T-cell (primary cell): ENCODE results near the gene IDE. TPM values are rescaled to one million over a fixed set of nuclear protein-coding genes. Genes with fewer than 3 reads are reported as not detected.

ENCODE experiments used
- ATAC-seq, 4 experiments: fragments of 200-7000 bp in 3 of 4; fragments of 150-1000 bp in 1 of 4; cut with Tn5 transposase; replicated peaks in 1 of 4; 1 replicate in 3 of 4; 2 replicates in 1 of 4; pipeline ENCODE4 v1.10.0; 2021; ENCODE audit warnings: moderate library complexity in 3 of 4, mild to moderate bottlenecking in 2 of 4, moderate number of reproducible peaks in 1 of 4
- CTCF ChIA-PET, 2 donors: fragments of 300-600 bp; sonication (Branson Sonifier 250); formaldehyde crosslinking; loops; one replicate each; lab custom pipeline; 2022; ENCODE audit warnings: antibody characterized with exemption in 2 of 2; lab: Charles Lee
- POLR2A ChIA-PET, 2 donors: fragments of 300-600 bp; sonication (Branson Sonifier 250); formaldehyde crosslinking; loops; one replicate each; lab custom pipeline; 2022; ENCODE audit warnings: antibody characterized with exemption in 2 of 2; lab: Charles Lee
- DNase-seq, 35 experiments: peaks; one replicate each; pipeline versions ENCODE4 v3.0.0 to v3.0.0-alpha.2; 2013 to 2023
- H3K27ac ChIP-seq: one replicate; pipeline ENCODE4 v1.5.1; 2013; ENCODE audit warnings: low read length
- H3K27me3 ChIP-seq, 2 experiments: replicated peaks in 1 of 2; 1 replicate in 1 of 2; 2 replicates in 1 of 2; pipeline versions ENCODE4 v1.6.1 to v1.7.0; 2013; ENCODE audit warnings: low read length in 1 of 2, mixed read lengths in 1 of 2; ENCODE audit not compliant: control insufficient read depth in 2 of 2, insufficient read depth in 2 of 2; ENCODE audit errors: extremely low read depth in 1 of 2
- H3K36me3 ChIP-seq, 2 donors: 1 replicate in 1 of 2; 2 replicates in 1 of 2; pipeline versions ENCODE4 v1.6.1 to v1.7.0; 2013; ENCODE audit warnings: low read length in 1 of 2; ENCODE audit not compliant: control insufficient read depth in 2 of 2, insufficient read depth in 1 of 2; ENCODE audit errors: extremely low read depth in 1 of 2
- H3K4me1 ChIP-seq, 2 experiments: 1 replicate in 1 of 2; 2 replicates in 1 of 2; pipeline versions ENCODE4 v1.6.1 to v1.7.0; 2013; ENCODE audit warnings: low read length in 2 of 2, mixed read lengths in 1 of 2; ENCODE audit not compliant: insufficient read depth in 2 of 2, control insufficient read depth in 1 of 2; ENCODE audit errors: extremely low read depth in 1 of 2
- H3K4me3 ChIP-seq, 2 donors: 1 replicate in 1 of 2; 2 replicates in 1 of 2; pipeline versions ENCODE4 v1.5.1 to v1.7.0; 2013; ENCODE audit warnings: mild to moderate bottlenecking in 2 of 2, low read length in 1 of 2, moderate library complexity in 1 of 2; ENCODE audit not compliant: control insufficient read depth in 1 of 2; ENCODE audit errors: extremely low read depth in 1 of 2
- H3K9me3 ChIP-seq: 2 replicates; pipeline ENCODE4 v1.7.0; 2013
- H3K27ac Mint-ChIP-seq, 2 donors: one replicate each; pipeline ENCODE4 v1.8.0; 2020 to 2021; ENCODE audit warnings: mild to moderate bottlenecking in 2 of 2, mixed read lengths in 2 of 2
- H3K27me3 Mint-ChIP-seq, 2 donors: one replicate each; pipeline ENCODE4 v1.8.0; 2021 to 2022; ENCODE audit warnings: mixed read lengths in 2 of 2
- H3K36me3 Mint-ChIP-seq: one replicate; pipeline ENCODE4 v1.8.0; 2021; ENCODE audit warnings: mixed read lengths
- H3K4me1 Mint-ChIP-seq, 3 donors: one replicate each; pipeline ENCODE4 v1.8.0; 2020 to 2022; ENCODE audit warnings: mixed read lengths in 3 of 3, mild to moderate bottlenecking in 1 of 3
- H3K4me3 Mint-ChIP-seq, 3 donors: one replicate each; pipeline ENCODE4 v1.8.0; 2020 to 2022; ENCODE audit warnings: mild to moderate bottlenecking in 3 of 3, mixed read lengths in 3 of 3, moderate library complexity in 3 of 3
- H3K9me3 Mint-ChIP-seq, 3 donors: one replicate each; pipeline ENCODE4 v1.8.0; 2020 to 2022; ENCODE audit warnings: mixed read lengths in 3 of 3
- WGBS: methylation state at CpG from one replicate; pipeline ENCODE4 v1.1.5; 2013; ENCODE audit warnings: missing lambda C conversion rate; ENCODE audit not compliant: insufficient coverage; 5-methylcytosine and 5-hydroxymethylcytosine counted together
- total RNA-seq, 35 experiments: library from RNA in 6 of 35; stranded (reverse) in 6 of 35; fragments of 120-200 nt in 1 of 35; gene quantifications; one replicate each; pipeline versions ENCODE4 v1.2.1 to v1.2.4 and lab custom pipeline; 2013 to 2026

IDE gene
- total RNA-seq, 5 donors from 2014 or later (not counting 1 experiment from before 2014, with no cell fraction given), result 24.7 to 31.8 (median 27.2) TPM

GRCh38 chr10:92541583-92541982 lies 32.3 kb downstream of the IDE start:
- H3K4me1 Mint-ChIP-seq, result peaks cover 45 to 53% (median 50%) of the 10 kb centered on the region in 3 donors
- ATAC-seq, result no peak
- H3K36me3 Mint-ChIP-seq, result peaks cover 20% of the 10 kb centered on the region

GRCh38 chr10:92538231-92538958 lies 35.5 kb downstream of the IDE start:
- no peaks in the 10 kb centered on the region for H3K9me3 Mint-ChIP-seq
- H3K9me3 ChIP-seq, result no peaks in the 10 kb centered on the region
- H3K4me3 ChIP-seq, result no peak overlapping the region
- ChIA-PET CTCF (interaction anchor here in 1 of 2 donors (1.2 kb wide), 1 partner anchor 21 kb away, joined by 3 read pairs; no protein-coding TSS in a partner anchor), POLR2A (no interaction called here)
- H3K27me3 Mint-ChIP-seq, result no peaks in the 10 kb centered on the region
- H3K27ac ChIP-seq, result no peak overlapping the region
- peaks cover 17 to 28% (median 24%) of the 10 kb centered on the region in 3 donors for H3K4me1 Mint-ChIP-seq
- WGBS, result no CpG with 5 or more reads among the region's 4 CpGs
- no peak overlapping the region for H3K27ac Mint-ChIP-seq
- ATAC-seq, result no peak
- H3K4me3 Mint-ChIP-seq, result no peak overlapping the region
- no peaks in the 10 kb centered on the region for H3K27me3 ChIP-seq
- peaks cover 0 to 6% of the 10 kb centered on the region in 2 experiments for H3K4me1 ChIP-seq
- peaks cover 30% of the 10 kb centered on the region for H3K36me3 Mint-ChIP-seq
- no peak for DNase-seq
- peaks cover 3 to 11% of the 10 kb centered on the region in 2 donors for H3K36me3 ChIP-seq

More at GRCh38 chr10:92541583-92541982, 32.3 kb downstream of the IDE start:
- Histone ChIP-seq H3K4me1 (peaks cover 5 to 13% of the 10 kb centered on the region in 2 experiments), H3K9me3 (no peaks in the 10 kb centered on the region), H3K36me3 (peaks cover 3 to 4% of the 10 kb centered on the region in 2 donors), H3K27me3 (no peaks in the 10 kb centered on the region), H3K27ac (no peak overlapping the region), H3K4me3 (no peak overlapping the region)
- H3K9me3 Mint-ChIP-seq, result no peaks in the 10 kb centered on the region
- H3K4me3 Mint-ChIP-seq, result no peak overlapping the region
- no peak overlapping the region for H3K27ac Mint-ChIP-seq
- no peak for DNase-seq
- H3K27me3 Mint-ChIP-seq, result no peaks in the 10 kb centered on the region
- ChIA-PET POLR2A (no interaction called here), CTCF (no interaction called here)

GRCh38 chr10:92530891-92531535 lies 42.9 kb downstream of the IDE start:
- ChIA-PET POLR2A (no interaction called here), CTCF (no interaction called here)
- Mint-ChIP-seq H3K27me3 (no peaks in the 10 kb centered on the region), H3K36me3 (peaks cover 38% of the 10 kb centered on the region), H3K9me3 (no peaks in the 10 kb centered on the region), H3K4me1 (no peaks in the 10 kb centered on the region), H3K4me3 (no peak overlapping the region), H3K27ac (no peak overlapping the region)
- H3K4me1 ChIP-seq, result no peaks in the 10 kb centered on the region
- peaks cover 0 to 25% of the 10 kb centered on the region in 2 donors for H3K36me3 ChIP-seq
- no CpG with 5 or more reads among the region's 2 CpGs for WGBS
- no peak for ATAC-seq
- no peak overlapping the region for H3K4me3 ChIP-seq
- H3K27ac ChIP-seq, result no peak overlapping the region
- no peaks in the 10 kb centered on the region for H3K9me3 ChIP-seq
- no peak for DNase-seq
- no peaks in the 10 kb centered on the region for H3K27me3 ChIP-seq

- H3K4me1 Mint-ChIP-seq, result no peaks in the 10 kb centered on the region
- H3K27ac ChIP-seq, result no peak overlapping the region
- no peaks in the 10 kb centered on the region for H3K27me3 ChIP-seq
- no peaks in the 10 kb centered on the region for H3K9me3 Mint-ChIP-seq
- no peaks in the 10 kb centered on the region for H3K4me1 ChIP-seq
- no peak overlapping the region for H3K4me3 ChIP-seq
- CTCF ChIA-PET, result no interaction called here
- ATAC-seq, result no peak
- POLR2A ChIA-PET, result no interaction called here
- peaks cover 36% of the 10 kb centered on the region for H3K36me3 Mint-ChIP-seq
- H3K27ac Mint-ChIP-seq, result no peak overlapping the region
- no CpG with 5 or more reads among the region's 1 CpG for WGBS
- H3K4me3 Mint-ChIP-seq, result no peak overlapping the region
- peaks cover 0 to 25% of the 10 kb centered on the region in 2 donors for H3K36me3 ChIP-seq
- H3K9me3 ChIP-seq, result no peaks in the 10 kb centered on the region
- no peak for DNase-seq
- H3K27me3 Mint-ChIP-seq, result no peaks in the 10 kb centered on the region
These were observed 43.5 kb downstream of the IDE start for GRCh38 chr10:92530421-92530820.

DNA sequence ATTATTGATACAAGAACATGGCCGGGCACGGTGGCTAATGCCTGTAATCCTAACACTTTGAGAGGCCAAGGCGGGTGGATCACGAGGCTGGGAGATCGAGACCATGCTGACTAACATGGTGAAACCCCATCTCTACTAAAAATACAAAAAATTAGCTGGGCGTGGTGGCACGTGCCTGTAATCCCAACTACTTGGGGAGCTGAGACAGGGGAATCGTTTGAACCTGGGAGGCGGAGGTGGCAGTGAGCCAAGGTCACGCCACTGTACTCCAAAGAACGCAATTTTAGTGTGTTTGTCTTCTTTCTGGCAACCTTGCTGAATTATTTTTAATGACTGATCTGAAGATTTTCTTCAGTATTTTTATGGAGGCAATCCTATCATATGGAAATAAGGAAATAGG lies 46.2 kb downstream of the IDE start:
- Mint-ChIP-seq H3K4me1 (no peaks in the 10 kb centered on the region), H3K36me3 (peaks cover 33% of the 10 kb centered on the region), H3K9me3 (no peaks in the 10 kb centered on the region), H3K27me3 (no peaks in the 10 kb centered on the region), H3K4me3 (no peak overlapping the region), H3K27ac (no peak overlapping the region)
- WGBS, result 100% methylated on average over 1 of the region's 11 CpGs
- no peak overlapping the region for H3K4me3 ChIP-seq
- ATAC-seq, result no peak
- H3K36me3 ChIP-seq, result peaks cover 0 to 17% of the 10 kb centered on the region in 2 donors
- no peak for DNase-seq
- H3K9me3 ChIP-seq, result no peaks in the 10 kb centered on the region
- H3K27ac ChIP-seq, result no peak overlapping the region
- POLR2A ChIA-PET, result interaction anchor here in 1 of 2 donors (0.6 kb wide), 1 partner anchor 12 kb away, joined by 8 read pairs; no protein-coding TSS in a partner anchor
- CTCF ChIA-PET, result interaction anchor here (0.5 to 1.0 kb wide), 3 partner anchors 11 to 304 kb away, joined by 3 read pairs; no protein-coding TSS in a partner anchor
- H3K27me3 ChIP-seq, result no peaks in the 10 kb centered on the region
- no peaks in the 10 kb centered on the region for H3K4me1 ChIP-seq

DNA sequence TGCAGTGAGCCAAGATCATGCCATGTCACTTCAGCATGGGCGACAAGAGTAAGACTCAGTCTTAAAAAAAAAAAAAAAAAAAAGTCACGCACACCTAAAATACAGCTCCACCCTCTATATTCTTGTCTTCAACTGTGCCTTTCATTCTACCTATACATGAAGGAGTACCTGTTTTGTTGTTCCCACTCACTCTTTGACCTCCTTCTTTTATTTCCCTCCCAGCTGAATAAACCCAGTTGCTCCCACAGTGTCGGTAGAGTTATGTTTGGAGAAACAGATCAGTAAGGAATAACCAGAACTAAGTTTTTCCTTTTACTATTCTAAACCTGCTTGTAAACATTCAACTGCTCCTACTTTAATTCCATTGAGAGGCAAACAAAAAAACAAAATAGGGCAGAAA lies 50.3 kb downstream of the IDE start:
- ChIA-PET CTCF (interaction anchor here in 1 of 2 donors (0.6 kb wide), 2 partner anchors 51 to 1581 kb away, joined by 5 to 7 read pairs; partner anchors contain the start of gene IDE), POLR2A (interaction anchor here in 1 of 2 donors (0.6 kb wide), 1 partner anchor 12 kb away, joined by 4 read pairs; no protein-coding TSS in a partner anchor)
- ATAC-seq, result no peak
- H3K27me3 Mint-ChIP-seq, result no peaks in the 10 kb centered on the region
- DNase-seq, result no peak
- H3K4me1 Mint-ChIP-seq, result no peaks in the 10 kb centered on the region
- H3K36me3 Mint-ChIP-seq, result peaks cover 32% of the 10 kb centered on the region
- no CpG with 5 or more reads among the region's 3 CpGs for WGBS
- H3K9me3 ChIP-seq, result no peaks in the 10 kb centered on the region
- H3K36me3 ChIP-seq, result peaks cover 0 to 5% of the 10 kb centered on the region in 2 donors
- no peak overlapping the region for H3K27ac Mint-ChIP-seq
- no peak overlapping the region for H3K4me3 ChIP-seq
- H3K27me3 ChIP-seq, result no peaks in the 10 kb centered on the region
- no peak overlapping the region for H3K4me3 Mint-ChIP-seq
- H3K27ac ChIP-seq, result no peak overlapping the region
- H3K9me3 Mint-ChIP-seq, result no peaks in the 10 kb centered on the region
- no peaks in the 10 kb centered on the region for H3K4me1 ChIP-seq
